Measurements from ENCODE around the gene BPIFB3. TPM values are rescaled to one million over a fixed set of nuclear protein-coding genes. Genes with fewer than 3 reads are reported as not detected.

Gene BPIFB3
- total and polyA plus RNA-seq, 2 of the 13 experiments (the other 11 are each of a cell fraction or from before 2014, with no cell fraction given): 0.09 TPM; not detected in 1

DNA sequence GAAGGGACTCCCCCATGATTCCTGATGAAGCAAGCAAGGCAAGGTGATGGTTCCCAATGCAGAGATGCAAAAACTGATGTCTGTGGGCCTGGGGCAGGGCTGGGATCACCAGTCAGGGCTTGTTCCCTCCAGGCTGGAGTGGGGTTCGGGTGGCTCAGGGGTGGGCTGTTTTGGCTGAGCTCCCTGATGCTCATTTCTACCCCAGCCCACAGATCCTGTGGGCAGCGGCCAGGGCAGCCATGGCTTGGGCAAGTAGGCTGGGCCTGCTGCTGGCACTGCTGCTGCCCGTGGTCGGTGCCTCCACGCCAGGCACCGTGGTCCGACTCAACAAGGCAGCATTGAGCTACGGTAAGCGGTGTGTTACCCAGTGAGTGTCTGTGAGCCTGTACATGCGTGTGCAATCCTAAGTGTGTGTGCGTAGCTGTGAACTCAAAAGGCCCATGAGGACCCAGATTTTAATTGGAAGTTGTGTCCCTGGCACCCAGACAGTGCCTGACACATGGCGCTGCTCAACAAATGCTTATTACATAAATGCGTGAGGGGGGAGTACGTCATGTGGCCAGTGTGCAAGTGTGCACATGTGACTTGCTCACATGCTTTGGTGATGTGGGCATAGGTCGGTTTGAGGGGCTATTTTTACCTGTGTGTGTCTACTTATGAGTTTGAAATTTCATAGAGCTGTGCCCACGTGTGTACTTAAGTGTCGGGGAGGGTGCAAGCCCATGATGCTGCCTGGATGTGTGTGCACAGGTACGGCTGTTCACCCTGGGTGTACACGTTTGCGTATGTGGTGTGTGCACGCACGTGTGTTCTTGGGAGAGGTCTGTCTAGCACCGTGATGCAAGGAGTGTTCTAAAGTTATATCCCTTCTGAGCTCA is 45.1 kb upstream of the BPIFB3 start (continued):
- TF ChIP-seq ZNF773 (CRISPR knock-in tag; IDR thresholded peaks at IDR 0.05; ENCODE audit: borderline replicate concordance) (peak; percentile 51; the same call in 1 of the 2 replicates), HNRNPLL (IDR thresholded peaks at IDR 0.05; ENCODE audit: low read depth, low read length, poor library complexity, severe bottlenecking) (peak; percentile 54), MAX (IDR thresholded peaks at IDR 0.05) (peak; percentile 93), GATAD1 (CRISPR knock-in tag; IDR thresholded peaks at IDR 0.05) (no peak), ZC3H13 (CRISPR knock-in tag; IDR thresholded peaks at IDR 0.05) (peak; percentile 87; the same call in 1 of the 2 replicates), LRRFIP1 (CRISPR knock-in tag; conservative IDR thresholded peaks at IDR 0.05) (no peak), ZNF275 (CRISPR knock-in tag; IDR thresholded peaks at IDR 0.05; ENCODE audit: borderline replicate concordance) (0 out of 2 replicates have a peak, but pooled peaks have one; percentile 25), ZNF749 (CRISPR knock-in tag; IDR thresholded peaks at IDR 0.05; ENCODE audit: borderline replicate concordance) (peak; percentile 11; the same call in 1 of the 2 replicates), RAD51 (IDR thresholded peaks at IDR 0.05; ENCODE audit: borderline replicate concordance) (peak; percentile 49; the same call in 1 of the 2 replicates), WIZ (CRISPR knock-in tag; IDR thresholded peaks at IDR 0.05) (no peak), ZNF550 (CRISPR knock-in tag; IDR thresholded peaks at IDR 0.05; ENCODE audit: borderline replicate concordance) (0 out of 2 replicates have a peak, but pooled peaks have one; percentile 64), PHF21A (CRISPR knock-in tag; IDR thresholded peaks at IDR 0.05) (no peak), DNMT1 (CRISPR knock-in tag; IDR thresholded peaks at IDR 0.05) (0 out of 2 replicates have a peak, but pooled peaks have one; percentile 22), MAF1 (CRISPR knock-in tag; IDR thresholded peaks at IDR 0.05; ENCODE audit: borderline replicate concordance) (0 out of 2 replicates have a peak, but pooled peaks have one; percentile 27), SRF (IDR thresholded peaks at IDR 0.05; ENCODE audit: low read depth, low read length) (no peak), KAT7 (CRISPR knock-in tag; IDR thresholded peaks at IDR 0.05; ENCODE audit: borderline replicate concordance) (no peak), MAFK (conservative IDR thresholded peaks at IDR 0.05 in 1 of 2, IDR thresholded peaks at IDR 0.05 in 1 of 2; ENCODE audit: low read length in 2 of 2) (no peak)
- TF ChIP-seq, protein P1, sequence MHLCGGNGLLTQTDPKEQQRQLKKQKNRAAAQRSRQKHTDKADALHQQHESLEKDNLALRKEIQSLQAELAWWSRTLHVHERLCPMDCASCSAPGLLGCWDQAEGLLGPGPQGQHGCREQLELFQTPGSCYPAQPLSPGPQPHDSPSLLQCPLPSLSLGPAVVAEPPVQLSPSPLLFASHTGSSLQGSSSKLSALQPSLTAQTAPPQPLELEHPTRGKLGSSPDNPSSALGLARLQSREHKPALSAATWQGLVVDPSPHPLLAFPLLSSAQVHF (CRISPR knock-in tag; IDR thresholded peaks at IDR 0.05): peak; percentile 77
- TF ChIP-seq, protein P2, sequence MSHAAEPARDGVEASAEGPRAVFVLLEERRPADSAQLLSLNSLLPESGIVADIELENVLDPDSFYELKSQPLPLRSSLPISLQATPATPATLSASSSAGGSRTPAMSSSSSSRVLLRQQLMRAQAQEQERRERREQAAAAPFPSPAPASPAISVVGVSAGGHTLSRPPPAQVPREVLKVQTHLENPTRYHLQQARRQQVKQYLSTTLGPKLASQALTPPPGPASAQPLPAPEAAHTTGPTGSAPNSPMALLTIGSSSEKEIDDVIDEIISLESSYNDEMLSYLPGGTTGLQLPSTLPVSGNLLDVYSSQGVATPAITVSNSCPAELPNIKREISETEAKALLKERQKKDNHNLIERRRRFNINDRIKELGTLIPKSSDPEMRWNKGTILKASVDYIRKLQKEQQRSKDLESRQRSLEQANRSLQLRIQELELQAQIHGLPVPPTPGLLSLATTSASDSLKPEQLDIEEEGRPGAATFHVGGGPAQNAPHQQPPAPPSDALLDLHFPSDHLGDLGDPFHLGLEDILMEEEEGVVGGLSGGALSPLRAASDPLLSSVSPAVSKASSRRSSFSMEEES (CRISPR knock-in tag; IDR thresholded peaks at IDR 0.05): peak; percentile 87
